GM19452 (cell line): ENCODE measurements around the gene NUDC.

Source experiments
- ATAC-seq: cut with Tn5 transposase; IDR thresholded peaks from one replicate; pipeline ENCODE4 v1.9.1; 2021; ENCODE audit not compliant: unreplicated experiment

Gene NUDC

DNA sequence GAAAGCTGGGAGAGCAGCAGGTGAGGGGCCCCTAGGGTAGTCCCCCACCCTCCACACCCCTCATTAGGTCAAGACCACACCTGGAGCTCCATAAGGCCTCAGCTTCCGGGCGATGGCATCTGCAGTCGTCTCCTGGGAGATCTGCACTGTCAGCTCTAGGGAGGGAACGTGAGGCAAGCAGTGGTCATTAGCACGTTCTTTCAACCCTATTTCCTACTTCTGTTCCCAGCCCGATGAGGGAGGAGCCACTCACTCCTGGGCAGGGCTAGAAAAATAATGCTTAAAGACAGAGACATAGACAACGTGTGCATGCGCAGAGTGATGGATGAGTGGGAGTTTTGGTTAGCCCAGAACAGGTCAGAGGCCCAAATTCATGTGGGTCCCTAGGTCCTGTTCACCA lies 29.1 kb downstream of the NUDC start:
- no peak for ATAC-seq

DNA sequence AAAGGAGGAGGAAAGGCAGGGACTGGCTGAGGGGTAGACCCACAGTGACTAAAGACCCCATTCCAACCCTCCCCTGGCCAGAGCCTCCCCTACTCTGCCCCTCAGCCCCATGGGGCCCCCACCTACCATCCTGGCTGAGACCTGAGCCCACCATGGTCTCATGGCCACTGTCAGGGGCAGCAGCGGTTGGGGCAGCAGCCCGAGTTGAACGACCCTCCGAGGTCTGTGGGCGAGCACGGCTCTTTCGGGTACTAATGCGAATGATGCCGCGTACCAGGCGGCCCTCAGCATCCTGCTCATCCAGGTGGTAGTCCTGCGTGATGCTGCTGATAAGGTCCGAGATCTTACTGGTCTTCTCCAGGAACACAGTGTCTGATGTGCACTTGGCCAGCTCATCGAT lies 29.7 kb downstream of the NUDC start:
- no peak for ATAC-seq

DNA sequence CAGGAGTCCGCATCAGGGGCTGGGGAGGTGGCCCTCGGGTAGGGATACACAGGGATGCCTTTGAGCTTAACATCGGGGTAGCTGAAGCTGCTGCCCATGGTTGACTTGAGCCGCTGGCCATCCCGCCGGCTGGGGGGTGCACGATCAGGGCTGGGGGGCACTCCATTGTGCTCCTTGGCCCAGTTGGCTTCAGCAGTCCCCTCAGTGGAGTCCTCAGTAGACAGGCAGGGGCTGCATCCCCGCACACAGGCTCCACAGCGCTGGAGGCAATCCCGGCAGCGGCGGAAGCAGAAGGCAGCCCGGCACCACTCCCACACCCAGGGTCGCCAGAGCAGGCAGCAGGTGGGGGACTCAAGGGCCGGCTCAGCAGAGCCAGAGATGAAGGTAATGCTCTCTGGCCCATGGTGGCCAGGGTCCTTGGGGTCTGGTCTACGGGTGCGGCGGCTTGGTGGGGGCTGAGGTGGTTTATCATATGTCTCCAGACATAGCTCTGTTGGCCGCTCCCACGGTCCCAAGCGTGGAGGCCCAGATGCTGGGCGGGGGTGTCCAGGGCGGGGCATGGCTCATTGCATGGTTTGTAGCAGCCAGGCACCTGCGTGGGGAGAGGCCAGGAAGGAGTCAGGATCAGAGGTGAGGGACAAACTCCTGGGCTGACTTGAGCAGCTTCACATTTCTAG lies 30.4 kb downstream of the NUDC start:
- no peak for ATAC-seq

DNA sequence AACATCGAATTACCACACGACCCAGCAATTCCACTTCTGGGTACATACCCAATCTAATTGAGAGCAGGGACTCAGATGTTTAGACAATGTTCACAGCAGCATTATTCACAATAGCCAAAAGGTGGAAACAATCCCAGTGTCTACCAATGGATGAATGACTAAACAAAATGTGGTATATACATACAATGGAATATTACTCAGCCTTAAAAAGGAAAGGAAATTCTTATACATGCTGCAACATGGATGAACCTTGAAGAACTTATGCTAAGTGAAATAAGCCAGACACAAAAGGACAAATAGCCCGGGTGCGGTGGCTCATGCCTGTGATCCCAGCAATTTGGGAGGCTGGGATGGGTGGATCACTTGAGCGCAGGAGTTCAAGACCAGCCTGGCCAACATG lies 31.8 kb downstream of the NUDC start:
- ATAC-seq = no peak

DNA sequence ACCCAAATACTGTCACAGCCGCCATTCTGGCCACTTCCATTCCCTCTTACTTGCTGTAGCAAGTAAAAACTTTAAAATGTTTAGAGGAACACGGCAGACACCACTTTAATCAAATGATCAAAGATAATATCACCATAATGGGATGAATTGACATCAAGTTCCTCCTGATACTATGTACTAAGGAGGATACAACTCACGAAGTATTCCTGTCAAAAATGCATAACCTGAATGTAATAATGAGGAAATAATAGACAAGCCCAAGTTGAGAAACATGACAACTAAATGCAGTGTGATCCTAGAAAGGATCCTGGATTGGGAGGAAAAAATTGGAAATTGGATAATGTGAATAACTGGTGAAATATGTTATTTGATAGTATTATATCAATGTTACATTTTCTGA lies 34.8 kb downstream of the NUDC start:
- no peak for ATAC-seq

DNA sequence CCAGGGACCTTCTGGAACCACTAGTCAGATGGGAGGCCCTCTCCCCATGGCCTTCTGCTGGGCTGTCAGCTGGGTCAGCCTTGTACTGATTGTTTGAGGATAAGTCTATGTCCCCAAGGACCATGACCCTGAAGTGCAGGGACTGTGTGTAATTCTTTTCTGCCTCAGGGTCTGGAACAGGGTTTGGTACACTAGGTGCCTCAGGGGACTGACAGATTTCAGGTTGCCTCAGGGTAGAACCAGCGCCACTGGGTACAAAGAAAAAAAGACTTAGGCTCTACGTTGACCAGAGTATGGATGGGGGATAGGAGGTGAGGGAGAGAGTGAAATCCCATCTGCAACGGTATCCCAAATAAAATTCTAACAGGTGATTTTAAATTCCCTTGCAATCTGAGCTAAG lies 35.8 kb downstream of the NUDC start:
- ATAC-seq = no peak

DNA sequence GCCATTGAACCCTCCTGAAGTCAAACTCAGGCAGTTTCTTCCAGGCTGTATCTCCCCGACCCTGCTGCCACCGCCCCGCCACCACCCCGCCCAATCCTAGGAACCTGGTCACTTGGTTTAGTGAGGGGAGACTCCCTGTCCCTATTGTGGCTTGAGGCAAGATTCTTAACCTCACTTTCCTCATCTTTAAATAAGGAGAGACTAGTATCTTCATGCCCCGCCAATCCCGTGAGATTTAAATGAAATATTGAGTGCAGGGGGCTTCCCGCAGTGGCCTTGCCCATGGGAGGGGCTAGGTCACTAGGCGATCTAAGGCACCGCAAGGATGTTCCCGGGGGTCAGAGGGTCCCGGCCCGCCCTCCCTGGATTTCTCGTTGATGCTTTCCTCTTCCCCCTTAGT lies 37.7 kb downstream of the NUDC start:
- ATAC-seq = no peak

DNA sequence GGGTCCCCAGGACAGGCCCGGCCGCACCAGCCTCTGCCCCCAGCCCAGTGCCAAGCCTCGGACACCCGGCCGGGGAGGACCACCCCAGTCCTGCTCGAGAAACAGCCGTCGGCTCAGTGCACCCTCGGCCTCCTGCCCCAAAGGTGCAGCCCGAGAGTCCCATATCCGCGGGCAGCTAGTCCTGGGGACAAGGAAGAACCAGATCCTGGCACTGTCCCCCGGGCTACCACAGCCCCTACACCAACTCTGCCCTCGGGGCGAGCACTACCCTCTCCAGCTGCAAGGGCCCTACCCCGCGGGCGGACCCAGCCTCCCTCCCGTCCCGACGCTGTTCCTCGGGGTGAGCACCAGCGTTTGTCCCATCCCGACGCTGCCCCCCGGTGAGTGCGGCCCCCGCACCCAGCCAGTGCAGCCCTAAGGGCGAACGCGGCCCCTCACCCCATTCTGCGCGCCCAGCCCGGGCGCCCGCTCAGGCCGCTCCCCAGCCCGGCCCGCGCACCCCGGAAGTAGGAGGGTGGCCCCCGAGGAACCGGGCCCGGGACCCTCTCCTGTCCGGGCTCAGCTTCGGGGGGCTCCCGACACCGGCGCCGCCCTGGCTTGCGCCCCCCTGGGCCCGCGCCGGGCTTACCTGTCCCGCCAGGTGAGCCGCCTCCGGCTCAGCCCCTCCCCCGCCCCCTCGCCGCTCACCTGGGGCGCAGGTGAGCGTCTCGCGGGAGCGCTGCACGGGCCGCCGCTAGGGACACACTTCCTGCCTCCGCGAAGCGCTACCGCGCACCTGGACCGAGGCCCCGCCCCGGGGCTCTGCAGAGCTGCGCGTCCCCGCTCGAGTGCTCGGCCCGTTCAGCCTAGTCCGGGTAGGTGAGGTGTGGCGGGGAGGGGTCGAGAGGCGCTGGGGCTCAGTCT lies 38.4 kb downstream of the NUDC start, which contains the start of gene KDF1:
KDF1 (minus strand) TSS at position 747 of the 903 bp plus-strand sequence. CDS start 8,088 bp downstream, outside the sequence.
- ATAC-seq = no peak

DNA sequence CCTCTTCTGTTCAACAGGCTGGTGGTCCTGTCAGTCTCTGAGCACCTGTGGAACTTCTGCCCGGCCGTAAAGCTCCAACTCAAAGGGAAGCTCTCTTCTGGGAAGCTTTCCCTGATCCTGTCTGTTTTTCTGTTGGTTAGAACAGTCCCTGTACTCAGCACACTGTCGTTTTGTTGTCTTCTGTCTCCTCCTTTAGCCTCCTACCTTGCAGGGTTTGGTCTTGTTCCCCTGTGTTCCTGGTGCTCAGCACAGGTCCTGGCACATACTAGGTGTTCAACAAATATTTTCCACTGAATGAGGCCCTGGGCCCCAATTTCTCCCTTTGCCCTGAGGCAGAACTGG lies 39.1 kb downstream of the NUDC start:
- ATAC-seq = no peak

DNA sequence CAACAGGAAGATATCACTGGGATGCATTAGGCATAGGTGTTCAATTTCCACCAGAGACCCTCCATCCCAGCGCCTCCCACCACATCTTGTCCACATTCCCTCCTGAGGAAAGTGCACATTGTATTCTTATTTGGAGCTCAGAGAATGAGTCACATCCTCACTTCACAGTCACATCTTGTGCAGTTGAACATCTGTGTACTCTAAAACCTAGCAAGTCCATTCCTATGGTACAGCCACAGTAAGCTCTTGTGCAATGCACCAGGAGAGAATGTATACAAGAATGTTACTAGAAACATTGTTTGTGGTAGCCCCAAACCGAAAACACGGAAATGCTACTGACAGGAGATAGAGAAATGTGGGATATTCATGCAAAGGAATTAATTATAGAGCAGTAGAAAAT lies 40.3 kb downstream of the NUDC start:
- no peak for ATAC-seq

DNA sequence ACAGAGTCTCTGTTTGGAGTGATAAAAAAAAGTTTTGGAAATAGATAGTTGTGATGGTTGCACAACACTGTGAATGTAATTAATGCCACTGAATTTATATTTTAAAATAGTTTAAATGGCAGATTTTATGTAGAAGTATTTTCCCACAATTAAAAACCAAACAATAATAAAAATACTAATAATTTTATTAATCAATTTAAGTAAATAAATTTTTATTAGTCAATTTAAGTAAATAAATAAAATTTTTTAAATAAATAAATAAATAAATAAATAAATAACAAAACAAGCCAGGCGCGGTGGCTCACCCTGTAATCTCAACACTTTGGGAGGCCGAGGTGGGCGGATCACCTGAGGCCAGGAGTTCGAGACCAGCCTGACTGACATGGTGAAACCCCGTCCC lies 43.7 kb downstream of the NUDC start:
- no peak for ATAC-seq

DNA sequence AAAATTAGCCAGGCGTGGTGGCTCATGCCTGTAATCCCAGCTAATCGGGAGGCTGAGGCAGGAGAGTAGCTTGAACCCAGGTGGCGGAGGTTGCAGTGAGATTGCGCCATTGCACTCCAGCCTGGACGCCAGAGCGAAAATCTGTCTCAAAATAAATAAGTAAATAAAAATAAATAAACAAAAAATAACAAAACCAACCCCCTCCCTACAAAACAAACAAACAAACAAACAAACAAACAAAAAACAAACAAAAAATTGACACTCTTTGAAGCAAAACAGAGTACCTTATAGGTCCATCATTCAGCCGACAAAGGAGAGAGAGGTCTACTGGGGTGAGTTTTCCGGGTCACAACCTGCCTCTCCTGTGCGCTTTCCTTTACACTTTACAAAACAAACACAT lies 44.1 kb downstream of the NUDC start:
- no peak for ATAC-seq

DNA sequence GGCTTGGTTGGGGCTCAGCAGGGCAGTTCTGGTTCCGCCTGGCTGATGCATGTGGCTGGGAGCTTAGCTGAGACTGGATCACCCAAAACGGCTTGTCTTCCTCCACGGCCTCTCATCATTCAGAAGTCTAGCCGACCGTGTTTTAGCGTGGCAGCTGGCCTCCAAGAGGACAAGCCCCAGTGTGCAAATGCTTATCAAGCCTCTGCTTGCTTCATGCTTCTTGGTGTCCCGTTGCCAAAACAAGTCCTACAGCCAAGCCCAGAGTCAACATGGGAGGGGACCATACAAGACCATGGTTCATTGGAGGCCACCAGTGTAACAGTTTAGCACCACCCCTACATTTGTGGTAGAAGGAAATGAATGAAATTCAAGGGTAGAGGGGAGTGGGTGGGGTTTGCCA lies 49.3 kb downstream of the NUDC start:
- no peak for ATAC-seq

DNA sequence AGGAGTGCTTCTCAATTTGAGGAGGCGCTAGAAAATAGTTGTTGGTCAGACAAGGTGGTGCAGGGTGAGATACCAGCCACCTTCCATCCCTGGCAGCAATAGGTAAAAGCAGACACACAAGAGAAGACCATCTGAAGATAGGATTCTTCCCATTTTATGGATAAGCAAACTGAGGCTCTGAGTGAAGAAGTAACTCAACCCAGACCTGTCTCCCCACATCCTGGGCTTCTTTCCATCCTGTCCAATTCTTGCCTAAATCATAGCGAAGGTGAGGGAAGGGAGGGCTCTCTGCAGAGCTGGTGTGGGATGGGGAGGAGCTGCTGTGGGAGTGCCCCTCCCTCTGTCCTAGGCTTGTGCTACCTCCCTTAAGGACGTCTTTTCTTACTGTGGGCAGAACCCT lies 50.0 kb downstream of the NUDC start:
- ATAC-seq = no peak

DNA sequence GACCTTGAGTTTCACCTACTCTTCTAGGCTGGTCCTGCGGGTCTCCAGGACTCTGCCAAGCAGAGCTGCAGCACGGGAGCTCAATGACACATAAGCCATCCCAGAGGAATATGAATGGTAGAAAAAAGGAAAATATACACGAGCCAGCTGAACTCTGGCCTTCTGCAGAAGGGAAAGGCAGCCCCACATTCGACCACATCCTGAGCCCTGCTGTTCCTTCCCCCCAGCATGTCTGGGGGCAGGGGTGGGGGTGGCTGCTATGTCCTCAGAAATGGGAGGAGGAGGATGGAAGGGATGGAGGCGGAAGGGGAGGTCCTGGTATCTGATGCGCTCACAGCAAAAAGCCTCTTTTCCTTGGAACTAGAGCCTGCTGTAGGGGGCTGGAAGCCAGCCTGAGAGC lies 50.8 kb downstream of the NUDC start:
- no peak for ATAC-seq

DNA sequence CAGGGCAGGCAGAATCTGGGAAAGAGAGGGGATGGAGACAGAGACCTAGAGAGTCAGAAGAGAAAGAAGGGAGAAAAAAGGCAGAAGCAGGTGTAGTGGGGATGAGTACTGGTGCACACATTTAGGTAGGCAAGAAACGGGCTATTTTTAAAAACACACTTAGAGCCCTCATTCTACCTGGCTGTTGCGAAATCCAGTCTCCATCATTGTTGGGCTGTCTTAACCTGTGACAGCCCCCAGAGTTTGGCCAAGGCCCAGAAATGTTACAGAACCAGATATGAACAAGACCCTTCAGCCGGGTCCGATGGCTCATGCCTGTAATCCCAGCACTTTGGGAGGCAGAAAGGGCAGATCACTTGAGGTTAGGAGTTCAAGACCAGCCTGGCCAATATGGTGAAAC lies 51.3 kb downstream of the NUDC start:
- ATAC-seq = no peak

DNA sequence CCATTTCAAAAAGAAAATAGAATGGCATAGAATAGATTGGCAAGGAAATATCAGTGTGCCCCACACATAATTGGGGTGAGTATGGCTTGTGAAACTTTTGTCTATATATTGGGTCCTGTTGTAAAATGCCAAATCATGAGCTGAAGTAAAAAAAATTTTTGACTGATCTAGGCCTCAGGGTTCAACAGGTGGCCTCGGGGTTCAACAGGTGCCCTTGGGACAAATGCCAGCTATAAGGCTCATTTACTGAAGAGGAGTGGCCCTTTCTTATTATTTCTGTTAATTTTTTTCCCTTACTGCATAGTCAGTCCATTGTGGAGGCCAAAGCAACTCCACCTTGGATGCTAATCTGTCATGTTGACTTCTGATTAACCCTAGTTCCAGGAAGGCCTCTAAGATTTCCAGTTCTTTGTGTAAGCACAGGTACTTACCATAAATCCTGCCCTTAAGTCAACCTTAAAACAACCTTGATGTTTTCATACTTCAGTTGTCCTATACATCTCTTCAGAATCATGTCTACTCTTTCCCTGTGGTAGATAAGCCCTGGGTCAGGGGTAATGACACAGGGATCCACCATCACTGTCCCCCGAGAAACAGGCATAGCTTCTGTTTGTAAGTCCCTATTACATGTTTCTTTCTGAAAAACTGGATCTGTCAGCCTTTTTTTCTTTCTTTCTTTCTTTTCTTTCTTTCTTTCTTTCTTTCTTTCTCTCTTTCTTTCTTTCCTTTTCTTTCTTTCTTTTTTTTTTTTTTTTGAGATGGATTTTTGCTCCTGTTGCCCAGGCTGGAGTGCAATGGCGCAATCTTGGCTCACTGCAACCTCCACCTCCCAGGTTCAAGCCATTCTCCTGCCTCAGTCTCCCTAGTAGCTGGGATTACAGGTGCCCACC lies 55.3 kb downstream of the NUDC start:
- ATAC-seq = no peak

DNA sequence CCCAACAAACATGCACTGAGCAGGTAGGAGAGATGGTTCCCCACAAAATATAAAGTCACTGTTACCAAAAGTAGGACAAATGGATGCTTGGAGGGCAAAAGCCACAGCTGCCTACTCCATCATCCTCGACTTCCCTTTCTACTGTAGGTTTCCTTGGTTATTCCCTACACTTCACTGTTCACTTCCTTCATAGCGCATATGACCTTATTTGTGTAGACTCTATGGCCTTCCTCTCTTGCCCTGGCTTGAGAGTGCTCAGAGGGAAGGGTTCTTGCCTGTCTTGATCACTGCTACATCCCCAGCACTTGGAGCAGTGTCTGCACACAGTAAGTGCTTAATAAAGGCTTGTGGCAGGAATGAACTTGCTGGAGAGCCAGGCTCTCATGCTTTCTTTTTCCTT lies 57.4 kb downstream of the NUDC start:
- no peak for ATAC-seq

DNA sequence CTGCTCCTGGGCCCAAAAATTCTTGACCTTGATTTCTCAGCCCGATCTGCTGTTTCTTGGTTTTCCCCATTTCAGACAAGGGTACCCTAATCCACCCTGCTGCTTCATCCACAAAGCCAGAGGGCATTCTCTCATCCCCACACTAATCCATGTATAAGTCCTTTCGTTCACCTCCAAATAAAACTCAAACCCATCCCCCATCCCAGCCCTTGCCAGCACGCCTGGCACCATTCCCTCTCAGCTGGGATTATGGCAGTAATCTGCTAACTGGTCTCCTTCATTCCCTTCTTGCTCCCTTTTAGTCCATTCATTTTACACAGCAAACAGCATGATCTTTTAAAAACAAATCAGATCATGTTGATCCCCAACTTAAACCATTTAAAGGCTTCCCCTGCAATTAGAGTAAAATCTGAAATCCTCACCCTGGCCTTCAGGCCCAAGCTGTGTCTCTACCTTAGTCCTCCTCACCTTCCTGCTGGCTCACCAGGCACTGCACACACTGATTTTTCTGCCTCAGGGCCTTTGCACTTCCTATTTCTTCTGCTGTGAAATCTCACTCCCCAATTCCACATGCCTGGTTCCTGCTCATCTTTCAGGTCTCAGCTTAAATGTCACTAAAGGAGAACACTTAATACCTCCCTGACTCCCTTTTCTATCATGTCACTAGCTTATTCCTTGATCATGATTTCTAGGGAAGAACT lies 59.8 kb downstream of the NUDC start:
- ATAC-seq = no peak

DNA sequence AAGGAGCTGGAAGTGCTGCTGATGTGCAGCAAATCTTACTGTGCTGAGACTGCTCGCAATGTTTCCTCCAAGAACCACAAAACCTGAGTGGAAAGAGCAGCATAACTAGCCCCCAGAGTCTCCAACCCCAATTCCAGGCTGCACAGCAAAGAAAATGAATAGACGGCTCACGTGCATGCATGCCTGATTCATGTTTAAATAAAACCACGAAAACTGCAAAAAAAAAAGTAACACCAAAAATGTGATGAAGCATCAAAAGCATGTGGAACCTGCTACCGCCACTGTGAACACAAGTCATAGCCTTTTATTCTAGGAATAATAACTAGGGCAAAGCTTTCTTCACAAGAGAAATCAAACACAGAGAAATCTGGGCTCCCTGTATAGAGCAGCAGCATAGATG lies 62.3 kb downstream of the NUDC start:
- ATAC-seq = no peak

DNA sequence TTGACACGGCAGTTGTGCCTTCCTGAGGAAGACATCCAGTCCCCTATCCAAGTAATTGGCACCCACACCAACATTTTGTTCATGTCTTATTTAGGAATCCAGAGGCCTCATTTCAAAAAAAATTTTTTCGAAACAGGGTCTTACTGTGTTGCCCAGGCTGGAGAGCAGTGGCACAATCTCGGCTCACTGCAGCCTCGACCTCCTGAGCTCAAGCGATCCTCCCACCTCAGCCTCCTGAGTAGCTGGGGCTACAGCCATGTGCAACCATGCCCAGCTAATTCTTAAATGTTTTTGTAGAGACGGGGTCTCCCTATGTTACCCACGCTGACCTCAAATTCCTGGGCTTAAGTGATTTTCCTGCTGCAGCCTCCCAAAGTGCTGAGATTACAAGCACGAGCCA lies 62.7 kb downstream of the NUDC start:
- no peak for ATAC-seq
